ENCODE measurements around the gene SNX25. TPM values are rescaled to one million over a fixed set of nuclear protein-coding genes. Genes with fewer than 3 reads are reported as not detected.

SNX25 gene
- total and polyA plus RNA-seq, 2 of the 13 experiments (the other 11 are each of a cell fraction or from before 2014, with no cell fraction given): 23.4 to 23.5 TPM

DNA sequence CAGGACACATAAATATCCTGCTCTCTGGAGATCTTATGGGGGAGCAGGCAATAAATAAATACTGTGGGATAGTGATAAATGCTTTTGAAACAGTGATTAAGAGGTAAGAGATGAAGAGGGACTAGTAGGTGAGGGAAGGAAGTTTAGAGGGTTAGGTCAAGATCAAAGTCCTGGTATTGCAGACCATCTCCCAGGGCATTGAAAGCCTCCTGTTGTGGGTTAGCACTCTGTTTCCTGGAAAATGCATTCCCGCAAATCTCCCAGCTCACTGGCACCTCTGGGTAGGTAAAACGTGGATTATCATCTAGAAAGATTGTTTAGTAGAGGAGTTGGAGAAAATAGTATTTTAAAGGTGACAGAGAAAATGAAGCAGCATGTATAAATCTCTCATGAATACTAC lies 2.2 kb downstream of the SNX25 start (continued):
- TF ChIP-seq, protein P1, sequence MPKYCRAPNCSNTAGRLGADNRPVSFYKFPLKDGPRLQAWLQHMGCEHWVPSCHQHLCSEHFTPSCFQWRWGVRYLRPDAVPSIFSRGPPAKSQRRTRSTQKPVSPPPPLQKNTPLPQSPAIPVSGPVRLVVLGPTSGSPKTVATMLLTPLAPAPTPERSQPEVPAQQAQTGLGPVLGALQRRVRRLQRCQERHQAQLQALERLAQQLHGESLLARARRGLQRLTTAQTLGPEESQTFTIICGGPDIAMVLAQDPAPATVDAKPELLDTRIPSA (CRISPR knock-in tag; IDR thresholded peaks at IDR 0.05; ENCODE audit: borderline replicate concordance): no peak
- no peak for TF ChIP-seq SOX13 (IDR thresholded peaks at IDR 0.05)
- TF ChIP-seq SOX13 (CRISPR knock-in tag; conservative IDR thresholded peaks at IDR 0.05 in 1 of 2, IDR thresholded peaks at IDR 0.05 in 1 of 2): peak in 1 of 2 experiments; percentile 37; a peak in 1 of 4 replicates

DNA sequence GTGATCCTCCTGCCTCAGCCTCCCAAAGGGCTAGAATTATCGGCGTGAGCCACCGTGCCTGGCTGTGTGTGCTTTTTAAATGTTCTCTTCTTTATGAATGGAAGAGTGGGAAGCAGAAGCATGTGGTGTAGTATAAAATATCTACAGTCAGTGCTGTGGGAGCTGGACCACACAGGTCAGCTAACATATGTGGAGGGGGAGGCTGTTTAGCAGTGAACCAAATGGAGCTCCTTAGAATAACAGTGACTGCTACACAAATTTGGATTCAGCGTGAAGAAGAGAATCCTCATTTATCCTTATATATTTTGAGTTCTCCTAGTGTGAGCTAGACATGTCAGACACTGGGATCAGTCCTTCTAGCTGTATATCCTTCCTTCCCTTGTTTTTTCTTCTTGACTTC lies 3.2 kb downstream of the SNX25 start:
- peak overlapping the region; percentile 81; the same call in 1 of the 2 replicates for H3K4me2 ChIP-seq (ENCODE audit: low read depth, low read length)
- H3K36me3 ChIP-seq (replicated peaks in 1 of 2; ENCODE audit: control insufficient read depth in 1 of 2, insufficient read depth in 2 of 2, low read length in 2 of 2): no peaks in the 10 kb centered on the region
- H3K27me3 ChIP-seq (ENCODE audit: control insufficient read depth in 1 of 2, insufficient read depth in 2 of 2, low read length in 2 of 2): no peaks in the 10 kb centered on the region; a peak in 1 of 5 replicates
- peaks cover 68% of the 10 kb centered on the region for H3K79me2 ChIP-seq (ENCODE audit: insufficient read depth, low read length)
- H3K4me1 ChIP-seq (ENCODE audit: insufficient read depth, low read length): peaks cover 66% of the 10 kb centered on the region
- 96% methylated on average over 4 of the region's 4 CpGs for WGBS (ENCODE audit: low lambda C conversion rate)
- peaks cover 18% of the 10 kb centered on the region; the same call in 1 of the 2 replicates for H4K20me1 ChIP-seq (ENCODE audit: insufficient read depth, low read length)
- FAIRE-seq: no peak
- POLR2A ChIA-PET: no interaction called here
- no peak for ATAC-seq
- H2AFZ ChIP-seq (ENCODE audit: low read length): no peak overlapping the region
- no peak for TF ChIP-seq STAT5B (CRISPR knock-in tag; IDR thresholded peaks at IDR 0.05)
- TF ChIP-seq, protein P2, sequence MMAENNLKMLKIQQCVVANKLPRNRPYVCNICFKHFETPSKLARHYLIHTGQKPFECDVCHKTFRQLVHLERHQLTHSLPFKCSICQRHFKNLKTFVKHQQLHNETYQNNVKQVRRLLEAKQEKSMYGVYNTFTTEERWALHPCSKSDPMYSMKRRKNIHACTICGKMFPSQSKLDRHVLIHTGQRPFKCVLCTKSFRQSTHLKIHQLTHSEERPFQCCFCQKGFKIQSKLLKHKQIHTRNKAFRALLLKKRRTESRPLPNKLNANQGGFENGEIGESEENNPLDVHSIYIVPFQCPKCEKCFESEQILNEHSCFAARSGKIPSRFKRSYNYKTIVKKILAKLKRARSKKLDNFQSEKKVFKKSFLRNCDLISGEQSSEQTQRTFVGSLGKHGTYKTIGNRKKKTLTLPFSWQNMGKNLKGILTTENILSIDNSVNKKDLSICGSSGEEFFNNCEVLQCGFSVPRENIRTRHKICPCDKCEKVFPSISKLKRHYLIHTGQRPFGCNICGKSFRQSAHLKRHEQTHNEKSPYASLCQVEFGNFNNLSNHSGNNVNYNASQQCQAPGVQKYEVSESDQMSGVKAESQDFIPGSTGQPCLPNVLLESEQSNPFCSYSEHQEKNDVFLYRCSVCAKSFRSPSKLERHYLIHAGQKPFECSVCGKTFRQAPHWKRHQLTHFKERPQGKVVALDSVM (CRISPR knock-in tag; IDR thresholded peaks at IDR 0.05): peak; percentile 40; the same call in 1 of the 2 replicates
- H3K4me3 ChIP-seq (replicated peaks in 1 of 3; ENCODE audit: insufficient read depth in 1 of 3, low read depth in 2 of 3, low read length in 3 of 3): no peak overlapping the region
- in situ Hi-C loops (cut with HindIII; ENCODE audit: extremely low pct_ligation_motif_present, low pct_unique_long_range_greater_than_20kb) (no loop called here), intact Hi-C loops (cut with micrococcal nuclease; ENCODE audit: unreplicated experiment) (no loop called here)
- no peak for DNase-seq (ENCODE audit: low spot score)
- CTCF ChIA-PET (ENCODE audit: low intra/inter-chr PET ratio, low total read pairs): no interaction called here
- H3K9ac ChIP-seq (ENCODE audit: insufficient read depth, low read depth, low read length): no peak overlapping the region
- BruUV-seq (replicated peaks): no TSS peak
- H3K9me3 ChIP-seq (ENCODE audit: low read length): no peaks in the 10 kb centered on the region
- no peak overlapping the region for H3K27ac ChIP-seq (ENCODE audit: extremely low read length, insufficient read depth, low read length)
